Lung (tissue), 12 donors: ENCODE measurements around the gene ADCY1. TPM values are rescaled to one million over a fixed set of nuclear protein-coding genes. Genes with fewer than 3 reads are reported as not detected.
A peak's percentile ranks its signal among the peaks of the same experiment; 100 is the strongest.

ENCODE experiments used
- ATAC-seq: fragments of 200-7000 bp; cut with Tn5 transposase; one replicate; pipeline ENCODE4 v1.9.1; 2020; ENCODE audit warnings: moderate number of reproducible peaks; ENCODE audit not compliant: insufficient read depth, low FRiP score
- DNase-seq, 3 donors: peaks; one replicate each; pipeline ENCODE4 v3.0.0-alpha.2; 2013 to 2017
- H3K27ac ChIP-seq, 2 donors: one replicate each; pipeline ENCODE4 v1.5.1; 2013; ENCODE audit warnings: mild to moderate bottlenecking in 2 of 2, moderate library complexity in 2 of 2, control low read depth in 1 of 2, inconsistent platforms in 1 of 2, low read depth in 1 of 2, low read length in 1 of 2
- H3K27me3 ChIP-seq, 3 donors: one replicate each; pipeline ENCODE4 v1.5.1; 2013; ENCODE audit warnings: low read length in 2 of 3; ENCODE audit not compliant: control insufficient read depth in 3 of 3, insufficient read depth in 3 of 3
- H3K36me3 ChIP-seq, 4 donors: one replicate each; pipeline ENCODE4 v1.5.1; 2013; ENCODE audit warnings: low read length in 4 of 4, mild to moderate bottlenecking in 1 of 4, moderate library complexity in 1 of 4; ENCODE audit not compliant: control insufficient read depth in 4 of 4, insufficient read depth in 4 of 4
- H3K4me1 ChIP-seq, 5 donors: one replicate each; pipeline ENCODE4 v1.5.1; 2013; ENCODE audit warnings: low read length in 5 of 5, mild to moderate bottlenecking in 2 of 5, moderate library complexity in 1 of 5; ENCODE audit not compliant: control insufficient read depth in 5 of 5, insufficient read depth in 5 of 5
- H3K4me3 ChIP-seq: one replicate; pipeline ENCODE4 v1.5.1; 2013; ENCODE audit warnings: mild to moderate bottlenecking, control low read depth, moderate library complexity
- H3K9ac ChIP-seq, 2 donors: one replicate each; pipeline ENCODE4 v1.5.1; 2013; ENCODE audit warnings: low read length in 2 of 2, control low read depth in 1 of 2; ENCODE audit not compliant: insufficient read depth in 1 of 2
- H3K9me3 ChIP-seq, 4 donors: one replicate each; pipeline ENCODE4 v1.5.1; 2013; ENCODE audit warnings: low read length in 3 of 4, mild to moderate bottlenecking in 1 of 4, moderate library complexity in 1 of 4; ENCODE audit not compliant: control insufficient read depth in 4 of 4, insufficient read depth in 3 of 4
- CTCF ChIP-seq: IDR thresholded peaks from 2 replicates; pipeline ENCODE4 v1.5.1; 2012; ENCODE audit warnings: mild to moderate bottlenecking; ENCODE audit errors: control extremely low read depth, extremely low read depth
- WGBS, 2 donors: extraction: QIAGEN DNeasy Blood & Tissue Kit; methylation state at CpG; one replicate each; pipeline ENCODE4 v1.1.7; 2013; 5-methylcytosine and 5-hydroxymethylcytosine counted together
- polyA plus RNA-seq, 2 donors: library from polyadenylated mRNA; stranded (reverse); fragments of 200-250 nt; gene quantifications; one replicate each; pipeline ENCODE4 v1.2.1, GENCODE V29; 2013
- total RNA-seq, 2 donors: library from RNA; depleted of rRNA in 1 of 2; stranded (reverse); fragments of >200 nt in 1 of 2; gene quantifications; one replicate each; pipeline ENCODE4 v1.2.1, GENCODE V29; 2014 to 2021
- donor health status: control.
- donor health status: control.
- donor health status: Bipolar disorder and iron deficiency.
- donor health status: healthy.
- donor health status: DM: yes; HTN: yes; CAD: no.

The ADCY1 gene
- total and polyA plus RNA-seq, 4 donors = 0.14 to 1.8 (median 0.28) TPM

DNA sequence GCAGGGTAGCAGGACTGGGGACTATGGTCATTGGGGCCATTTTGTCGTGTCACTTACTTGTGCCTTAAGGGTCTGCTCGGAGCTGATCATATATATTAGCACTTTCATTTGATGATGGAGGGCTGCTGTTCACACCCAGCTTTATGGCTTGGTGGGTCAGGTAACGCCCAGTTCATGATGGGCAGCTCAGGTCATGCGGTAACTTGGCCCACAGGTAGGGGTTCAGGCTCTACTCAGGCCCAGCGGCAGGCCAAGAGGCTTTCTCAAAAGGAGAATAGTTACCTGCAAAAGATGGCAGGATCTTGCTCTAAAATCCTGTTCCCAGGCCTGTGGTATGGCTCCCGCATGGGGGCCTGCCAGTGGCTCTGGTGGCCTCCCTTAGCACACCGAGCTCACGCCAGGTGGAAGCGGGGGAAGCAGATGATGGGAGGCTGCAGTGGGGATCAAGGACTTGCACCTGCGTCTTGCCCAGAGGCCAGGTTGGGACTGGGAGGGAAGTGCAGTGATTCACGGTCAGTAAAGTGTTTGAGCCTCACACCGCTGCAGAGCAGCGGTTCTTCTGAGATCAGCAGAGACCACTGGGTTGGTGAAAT is 109.5 kb downstream of the ADCY1 start:
- no peak for ATAC-seq
- DNase-seq = no peak

GRCh38 chr7:45684910-45685618 is 110.9 kb downstream of the ADCY1 start:
- no peak overlapping the region for H3K27ac ChIP-seq
- H3K4me1 ChIP-seq = peaks cover 0 to 5% (median 0%) of the 10 kb centered on the region in 5 donors
- H3K36me3 ChIP-seq = no peaks in the 10 kb centered on the region
- ATAC-seq = no peak
- WGBS, 2 donors = 66 to 75% methylated on average over 8 of the region's 8 CpGs
- TF ChIP-seq CTCF = no peak
- no peaks in the 10 kb centered on the region for H3K27me3 ChIP-seq
- no peaks in the 10 kb centered on the region for H3K9me3 ChIP-seq
- H3K4me3 ChIP-seq = no peak overlapping the region
- H3K9ac ChIP-seq = no peak overlapping the region
- peak in 1 of 3 donors; percentile 35 for DNase-seq

More for the DNA sequence above, 109.5 kb downstream of the ADCY1 start:
- Histone ChIP-seq H3K4me3 (no peak overlapping the region), H3K9ac (no peak overlapping the region), H3K27ac (no peak overlapping the region), H3K27me3 (no peaks in the 10 kb centered on the region), H3K36me3 (no peaks in the 10 kb centered on the region), H3K9me3 (no peaks in the 10 kb centered on the region), H3K4me1 (peaks cover 0 to 2% (median 0%) of the 10 kb centered on the region in 5 donors)
- no peak for TF ChIP-seq CTCF
- WGBS, 2 donors = 95 to 96% methylated on average over 13 of the region's 13 CpGs

DNA sequence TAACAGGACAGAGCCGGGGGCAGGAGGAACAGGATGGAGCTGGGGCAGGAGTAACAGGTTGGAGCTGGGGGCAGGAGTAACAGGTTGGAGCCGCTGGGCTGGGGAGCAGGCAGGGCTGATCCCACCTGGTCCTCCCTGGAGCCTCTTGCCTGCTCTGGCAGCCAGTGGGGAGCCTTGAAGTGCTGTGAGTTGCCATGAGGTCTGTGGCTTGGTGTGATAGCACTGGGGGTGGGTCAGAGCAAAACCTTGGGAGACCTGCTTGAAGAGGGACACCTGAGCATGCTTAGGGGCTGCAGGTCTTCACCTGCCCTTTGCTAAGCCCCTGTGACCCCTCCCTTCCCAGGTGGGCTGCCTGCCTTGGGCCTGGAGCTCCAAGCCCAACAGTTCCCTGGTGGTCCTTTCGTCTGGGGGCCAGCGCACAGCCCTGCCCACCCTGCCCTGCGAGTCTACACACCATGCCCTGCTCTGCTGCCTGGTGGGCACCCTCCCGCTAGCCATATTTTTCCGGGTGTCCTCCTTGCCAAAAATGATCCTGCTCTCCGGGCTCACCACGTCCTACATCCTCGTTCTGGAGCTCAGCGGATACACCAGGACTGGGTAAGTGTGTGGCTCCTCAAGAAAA is 111.6 kb downstream of the ADCY1 start:
- Histone ChIP-seq H3K9ac (no peak overlapping the region), H3K4me1 (peaks cover 0 to 5% (median 0%) of the 10 kb centered on the region in 5 donors), H3K27me3 (no peaks in the 10 kb centered on the region), H3K27ac (no peak overlapping the region), H3K36me3 (no peaks in the 10 kb centered on the region), H3K9me3 (no peaks in the 10 kb centered on the region), H3K4me3 (no peak overlapping the region)
- TF ChIP-seq CTCF = no peak
- DNase-seq = no peak
- WGBS, 2 donors = 88 to 89% methylated on average over 11 of the region's 11 CpGs
- ATAC-seq = no peak
